NCI-H345 treated with DMSO at 0.1 percent for 48 hours (cell line): ENCODE data around the gene PSMD13.

ENCODE experiments used
- DNase-seq: peaks from one replicate; lab custom pipeline; 2025; ENCODE audit not compliant: unreplicated experiment; lab: John Stamatoyannopoulos, UW

PSMD13 gene

GRCh38 chr11:270451-271318 lies 33.9 kb downstream of the PSMD13 start:
- DNase-seq, result no peak

- no peak for DNase-seq
Observed at GRCh38 chr11:271319-271715, 34.5 kb downstream of the PSMD13 start.

- no peak for DNase-seq
Observed at GRCh38 chr11:272195-272930, 35.6 kb downstream of the PSMD13 start.

- DNase-seq, result no peak
Observed at GRCh38 chr11:272931-273198, 36.1 kb downstream of the PSMD13 start.

- DNase-seq, result no peak
Observed at GRCh38 chr11:276219-276618, 39.4 kb downstream of the PSMD13 start.

GRCh38 chr11:278001-278951 lies 41.5 kb downstream of the PSMD13 start, which contains the start of gene NLRP6:
Gene NLRP6 (plus strand): TSS chr11:278407. CDS start chr11:278570, 163 bp downstream.
- no peak for DNase-seq

GRCh38 chr11:279040-279965 lies 42.5 kb downstream of the PSMD13 start:
- DNase-seq, result no peak

- DNase-seq, result no peak
Observed at GRCh38 chr11:279966-280705, 43.4 kb downstream of the PSMD13 start.

- DNase-seq, result no peak
Observed at GRCh38 chr11:280706-281485, 44.1 kb downstream of the PSMD13 start.

- no peak for DNase-seq
Observed at GRCh38 chr11:281486-282161, 44.8 kb downstream of the PSMD13 start.

GRCh38 chr11:282171-282570 lies 45.4 kb downstream of the PSMD13 start:
- DNase-seq, result no peak

- no peak for DNase-seq
Observed at GRCh38 chr11:282630-283360, 46.0 kb downstream of the PSMD13 start.

- no peak for DNase-seq
Observed at GRCh38 chr11:283405-284104, 46.8 kb downstream of the PSMD13 start.

- no peak for DNase-seq
Observed at GRCh38 chr11:284105-285020, 47.6 kb downstream of the PSMD13 start.

- DNase-seq, result no peak
Observed at GRCh38 chr11:285021-285893, 48.5 kb downstream of the PSMD13 start.
